Thoracic aorta (tissue), 2 donors: ENCODE results near the gene USP10. TPM values are rescaled to one million over a fixed set of nuclear protein-coding genes. Genes with fewer than 3 reads are reported as not detected.
A peak's percentile ranks its signal among the peaks of the same experiment; 100 is the strongest.

Experiments used
- ATAC-seq: fragments of 150-250 bp; one replicate; pipeline ENCODE4 v1.8.0; 2017; ENCODE audit warnings: low read depth; ENCODE audit not compliant: insufficient number of reproducible peaks, low FRiP score
- DNase-seq: peaks from one replicate; pipeline ENCODE4 v3.0.0-alpha.2; 2020; ENCODE audit warnings: low spot score
- H3K27ac ChIP-seq, 2 donors: fragments of 200-600 bp; sonication (generic); 1 replicate in 1 of 2; 2 replicates in 1 of 2; pipeline ENCODE4 v1.5.1; 2016; ENCODE audit warnings: mild to moderate bottlenecking in 2 of 2, moderate library complexity in 2 of 2
- H3K27me3 ChIP-seq: fragments of 200-600 bp; sonication (generic); replicated peaks from 2 replicates; pipeline ENCODE4 v1.6.0; 2016; ENCODE audit warnings: mild to moderate bottlenecking; ENCODE audit not compliant: insufficient read depth
- H3K36me3 ChIP-seq: fragments of 200-600 bp; sonication (generic); one replicate; pipeline ENCODE4 v1.5.1; 2016
- H3K4me1 ChIP-seq, 2 donors: fragments of 200-600 bp; sonication (generic); 1 replicate in 1 of 2; 2 replicates in 1 of 2; pipeline versions ENCODE4 v1.5.1 to v1.6.0; 2016; ENCODE audit warnings: low read depth in 2 of 2, mild to moderate bottlenecking in 1 of 2; ENCODE audit not compliant: control insufficient read depth in 1 of 2
- H3K4me3 ChIP-seq: fragments of 200-600 bp; sonication (generic); 2 replicates; pipeline ENCODE4 v1.5.1; 2016; ENCODE audit warnings: mild to moderate bottlenecking
- H3K9me3 ChIP-seq: fragments of 200-600 bp; sonication (generic); 2 replicates; pipeline ENCODE4 v1.5.1; 2016
- total RNA-seq, 2 donors: library from RNA; depleted of rRNA; stranded (reverse); fragments of >200 nt; gene quantifications; one replicate each; pipeline versions ENCODE4 v1.1.0 to v1.2.3, GENCODE V29; 2016
- TF ChIP-seq, protein P1 (sequence below): fragments of 200-600 bp; sonication (generic); IDR thresholded peaks from one replicate; pipeline ENCODE4 v1.5.1; 2019; ENCODE audit warnings: antibody characterized with exemption

Gene USP10
- total RNA-seq, 2 donors from 2014 or later = 36.7 to 85.2 TPM

GRCh38 chr16:84732674-84733352, 33.0 kb downstream of the USP10 start:
- no peak for DNase-seq
- TF ChIP-seq, protein P1, sequence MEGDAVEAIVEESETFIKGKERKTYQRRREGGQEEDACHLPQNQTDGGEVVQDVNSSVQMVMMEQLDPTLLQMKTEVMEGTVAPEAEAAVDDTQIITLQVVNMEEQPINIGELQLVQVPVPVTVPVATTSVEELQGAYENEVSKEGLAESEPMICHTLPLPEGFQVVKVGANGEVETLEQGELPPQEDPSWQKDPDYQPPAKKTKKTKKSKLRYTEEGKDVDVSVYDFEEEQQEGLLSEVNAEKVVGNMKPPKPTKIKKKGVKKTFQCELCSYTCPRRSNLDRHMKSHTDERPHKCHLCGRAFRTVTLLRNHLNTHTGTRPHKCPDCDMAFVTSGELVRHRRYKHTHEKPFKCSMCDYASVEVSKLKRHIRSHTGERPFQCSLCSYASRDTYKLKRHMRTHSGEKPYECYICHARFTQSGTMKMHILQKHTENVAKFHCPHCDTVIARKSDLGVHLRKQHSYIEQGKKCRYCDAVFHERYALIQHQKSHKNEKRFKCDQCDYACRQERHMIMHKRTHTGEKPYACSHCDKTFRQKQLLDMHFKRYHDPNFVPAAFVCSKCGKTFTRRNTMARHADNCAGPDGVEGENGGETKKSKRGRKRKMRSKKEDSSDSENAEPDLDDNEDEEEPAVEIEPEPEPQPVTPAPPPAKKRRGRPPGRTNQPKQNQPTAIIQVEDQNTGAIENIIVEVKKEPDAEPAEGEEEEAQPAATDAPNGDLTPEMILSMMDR = no peak
- peak overlapping the region in 1 of 2 donors; percentile 7 for H3K27ac ChIP-seq
- no peak for ATAC-seq
- H3K9me3 ChIP-seq = no peaks in the 10 kb centered on the region
- no peaks in the 10 kb centered on the region for H3K27me3 ChIP-seq
- peaks cover 18 to 20% of the 10 kb centered on the region in 2 donors for H3K4me1 ChIP-seq
- no peak overlapping the region for H3K4me3 ChIP-seq
- no peaks in the 10 kb centered on the region for H3K36me3 ChIP-seq

DNA sequence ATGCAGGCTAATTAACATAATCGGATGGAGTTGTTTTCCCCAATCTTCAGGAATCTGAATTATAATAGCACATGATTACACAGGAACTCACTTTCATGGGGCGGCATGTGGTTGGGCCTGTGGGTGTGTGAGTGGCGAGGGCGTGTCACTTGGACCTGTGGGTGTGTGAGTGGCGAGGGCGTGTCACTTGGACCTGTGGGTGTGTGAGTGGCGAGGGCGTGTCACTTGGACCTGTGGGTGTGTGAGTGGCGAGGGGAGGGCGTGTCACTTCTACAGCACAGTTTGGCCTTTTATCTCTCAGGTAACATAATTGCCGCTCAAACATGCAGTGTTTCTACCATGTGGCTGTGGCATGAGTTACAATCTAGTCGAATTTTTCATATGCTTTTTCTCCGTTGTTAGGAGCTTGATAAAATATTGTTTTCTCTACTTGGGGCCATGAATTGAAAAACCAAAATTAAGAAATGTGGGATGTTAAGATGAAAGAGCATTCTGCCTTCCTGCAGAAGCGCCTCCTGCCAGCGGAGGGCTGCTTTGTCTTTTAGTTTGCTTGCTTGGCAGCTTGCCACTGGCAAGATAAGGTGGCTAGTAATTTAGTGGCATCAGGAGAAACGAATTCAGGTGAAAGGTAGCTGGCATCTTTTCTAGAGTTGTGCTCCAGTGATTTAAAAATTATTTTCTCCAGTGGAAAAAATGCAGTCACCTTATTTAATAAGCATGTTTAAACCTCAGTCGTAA, 36.2 kb downstream of the USP10 start:
- Histone ChIP-seq H3K4me3 (no peak overlapping the region), H3K36me3 (no peaks in the 10 kb centered on the region), H3K27me3 (no peaks in the 10 kb centered on the region), H3K9me3 (no peaks in the 10 kb centered on the region), H3K27ac (no peak overlapping the region), H3K4me1 (peaks cover 8 to 20% of the 10 kb centered on the region in 2 donors)
- ATAC-seq (no peak), DNase-seq (no peak)
- TF ChIP-seq, protein P1 = no peak

DNA sequence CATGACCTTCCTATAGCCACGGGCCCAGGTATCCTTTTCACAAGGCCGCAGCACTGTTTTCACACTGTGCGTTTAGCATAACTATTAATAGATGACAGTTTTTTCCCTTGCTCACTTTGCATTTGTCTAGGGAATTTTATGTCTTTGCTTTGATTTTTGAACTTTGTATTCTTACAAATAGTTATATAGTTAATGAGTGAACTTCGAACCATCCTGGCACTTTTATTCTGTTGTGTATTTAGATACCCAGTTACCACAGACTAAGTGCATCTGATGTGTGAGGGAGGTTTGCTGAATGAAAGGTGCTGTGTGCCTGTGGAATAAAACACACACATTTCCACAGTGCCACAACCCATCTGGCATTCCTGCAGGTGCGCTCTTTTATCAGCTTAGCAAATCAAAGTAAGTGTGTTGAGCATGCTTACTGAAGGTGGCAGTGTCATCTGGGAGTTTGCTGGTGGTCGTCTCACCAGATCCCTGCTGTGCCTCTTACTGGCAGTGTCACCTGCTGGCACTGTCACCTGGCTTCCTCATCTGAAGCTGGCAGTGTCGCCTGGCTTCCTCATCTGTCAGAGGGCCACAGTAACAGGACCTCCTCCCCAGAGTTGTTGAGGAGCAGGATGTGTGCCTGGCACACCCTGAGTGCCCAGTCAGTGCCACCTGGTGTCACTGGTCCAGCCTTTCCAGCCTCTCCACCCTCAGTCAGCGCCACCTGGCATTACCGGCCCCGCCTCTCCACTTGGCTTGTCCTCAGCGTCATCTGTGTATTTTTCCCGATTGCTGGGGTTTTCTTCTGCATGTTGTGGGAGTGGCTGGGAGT, 37.6 kb downstream of the USP10 start:
- H3K27ac ChIP-seq = no peak overlapping the region
- no peaks in the 10 kb centered on the region for H3K36me3 ChIP-seq
- H3K27me3 ChIP-seq = no peaks in the 10 kb centered on the region
- H3K4me3 ChIP-seq = no peak overlapping the region
- no peak for DNase-seq
- ATAC-seq = no peak
- TF ChIP-seq, protein P1 = no peak
- H3K9me3 ChIP-seq = no peaks in the 10 kb centered on the region
- peaks cover 12 to 24% of the 10 kb centered on the region in 2 donors for H3K4me1 ChIP-seq

GRCh38 chr16:84738255-84739038, 38.6 kb downstream of the USP10 start:
- TF ChIP-seq, protein P1 = peak; percentile 87
- H3K4me3 ChIP-seq = no peak overlapping the region
- ATAC-seq = no peak
- H3K4me1 ChIP-seq = peaks cover 12 to 24% of the 10 kb centered on the region in 2 donors
- DNase-seq = no peak
- H3K36me3 ChIP-seq = no peaks in the 10 kb centered on the region
- no peaks in the 10 kb centered on the region for H3K9me3 ChIP-seq
- H3K27me3 ChIP-seq = no peaks in the 10 kb centered on the region
- H3K27ac ChIP-seq = no peak overlapping the region
